HepG2 (cell line): ENCODE results near the gene JMJD8. TPM values are rescaled to one million over a fixed set of nuclear protein-coding genes. Genes with fewer than 3 reads are reported as not detected.

Experiments used
- CREBL2 ChIP-seq: sonication (generic); formaldehyde crosslinking; IDR thresholded peaks from 2 replicates; pipeline ENCODE4 v1.8.1; 2023; ENCODE audit warnings: missing genetic modification reagents, mild to moderate bottlenecking, borderline replicate concordance
- HMGXB4 ChIP-seq, 2 experiments: sonication (generic) in 1 of 2; formaldehyde crosslinking in 1 of 2; IDR thresholded peaks; 2 replicates each; pipeline versions ENCODE4 v1.4.0 to v1.6.1; 2018 to 2020; ENCODE audit warnings: missing genetic modification reagents in 2 of 2, borderline replicate concordance in 1 of 2, low read depth in 1 of 2, mild to moderate bottlenecking in 1 of 2, missing biosample characterization in 1 of 2
- MED8 ChIP-seq: sonication (generic); formaldehyde crosslinking; IDR thresholded peaks from 2 replicates; pipeline ENCODE4 v1.8.1; 2023; ENCODE audit warnings: mild to moderate bottlenecking, missing genetic modification reagents; ENCODE audit not compliant: insufficient replicate concordance
- MEIS2 ChIP-seq: sonication (generic); formaldehyde crosslinking; IDR thresholded peaks from 2 replicates; pipeline ENCODE4 v1.9.0; 2021; ENCODE audit warnings: mild to moderate bottlenecking, missing genetic modification reagents
- MLX ChIP-seq: IDR thresholded peaks from 2 replicates; pipeline ENCODE4 v1.6.1; 2016
- PHF20 ChIP-seq: sonication (generic); formaldehyde crosslinking; IDR thresholded peaks from 2 replicates; pipeline ENCODE4 v1.5.0; 2020; ENCODE audit warnings: mild to moderate bottlenecking, missing genetic modification reagents
- POGK ChIP-seq: sonication (generic); formaldehyde crosslinking; conservative IDR thresholded peaks from 2 replicates; pipeline ENCODE4 v1.8.0; 2022; ENCODE audit warnings: mild to moderate bottlenecking, moderate library complexity, missing genetic modification reagents
- TAF1 ChIP-seq: sonication (generic); formaldehyde crosslinking; IDR thresholded peaks from 2 replicates; pipeline ENCODE4 v1.4.0; 2020; ENCODE audit warnings: missing genetic modification reagents
- TFDP2 ChIP-seq: sonication (generic); formaldehyde crosslinking; IDR thresholded peaks from 2 replicates; pipeline ENCODE4 v1.4.0; 2020; ENCODE audit warnings: missing genetic modification reagents
- THAP8 ChIP-seq: sonication (generic); formaldehyde crosslinking; IDR thresholded peaks from 2 replicates; pipeline ENCODE4 v1.5.1; 2020; ENCODE audit warnings: missing genetic modification reagents, mild to moderate bottlenecking, borderline replicate concordance
- ZBTB34 ChIP-seq: sonication (generic); formaldehyde crosslinking; IDR thresholded peaks from 2 replicates; pipeline ENCODE4 v1.8.0; 2022; ENCODE audit warnings: mild to moderate bottlenecking, missing genetic modification reagents
- ZNF350 ChIP-seq: sonication (generic); formaldehyde crosslinking; IDR thresholded peaks from 2 replicates; pipeline ENCODE4 v1.4.0; 2020; ENCODE audit warnings: mild to moderate bottlenecking, low read depth, missing genetic modification reagents, borderline replicate concordance
- ZNF446 ChIP-seq: sonication (generic); formaldehyde crosslinking; IDR thresholded peaks from 2 replicates; pipeline ENCODE4 v1.5.0; 2020; ENCODE audit warnings: mild to moderate bottlenecking, missing genetic modification reagents
- ZNF609 ChIP-seq: sonication (generic); formaldehyde crosslinking; IDR thresholded peaks from 2 replicates; pipeline ENCODE4 v1.4.0; 2020; ENCODE audit warnings: mild to moderate bottlenecking, missing genetic modification reagents, borderline replicate concordance
- polyA plus RNA-seq, 8 experiments: library from polyadenylated mRNA; depleted of rRNA in 3 of 8; stranded (reverse) in 7 of 8; unstranded in 1 of 8; fragments of >200 nt; fragmentation: Illumina TruSeq in 4 of 8; extraction: Trizol in 4 of 8; gene quantifications; 2 replicates each; pipeline versions ENCODE4 v1.2.1 to v1.2.3, GENCODE V29; 2011 to 2016; ENCODE audit warnings: low read depth in 4 of 8, missing spikeins in 1 of 8, mixed read lengths in 1 of 8; ENCODE audit not compliant: insufficient read depth in 1 of 8
- total RNA-seq, 5 experiments: library from RNA; depleted of rRNA; stranded (reverse); fragments of >200 nt; fragmentation: Illumina TruSeq; extraction: Trizol; gene quantifications; 2 replicates each; pipeline ENCODE4 v1.2.3, GENCODE V29; 2016; ENCODE audit warnings: low read depth in 1 of 5

The JMJD8 gene
- total and polyA plus RNA-seq, 2 of the 13 experiments (the other 11 are each of a cell fraction or from before 2014, with no cell fraction given) = 2.6 to 11.8 TPM

GRCh38 chr16:721765-722540, 37.8 kb upstream of the JMJD8 start (continued):
- TF ChIP-seq PHF20 (CRISPR knock-in tag) (no peak), ZNF446 (0 out of 2 replicates have a peak, but pooled peaks have one; percentile 5), MED8 (CRISPR knock-in tag) (peak; percentile 3), THAP8 (no peak), HMGXB4 (CRISPR knock-in tag; IDR thresholded peaks at IDR 0.05; ENCODE audit: borderline replicate concordance in 1 of 2, low read depth in 1 of 2) (no peak), MEIS2 (no peak), TAF1 (no peak), ZBTB34 (CRISPR knock-in tag) (0 out of 2 replicates have a peak, but pooled peaks have one; percentile 4), CREBL2 (CRISPR knock-in tag) (no peak), ZNF609 (0 out of 2 replicates have a peak, but pooled peaks have one; percentile 4), ZNF350 (CRISPR knock-in tag) (no peak), POGK (no peak), MLX (CRISPR knock-in tag) (no peak), TFDP2 (CRISPR knock-in tag) (no peak)
